ENCODE measurements around the gene ERMARD.

ERMARD gene

DNA sequence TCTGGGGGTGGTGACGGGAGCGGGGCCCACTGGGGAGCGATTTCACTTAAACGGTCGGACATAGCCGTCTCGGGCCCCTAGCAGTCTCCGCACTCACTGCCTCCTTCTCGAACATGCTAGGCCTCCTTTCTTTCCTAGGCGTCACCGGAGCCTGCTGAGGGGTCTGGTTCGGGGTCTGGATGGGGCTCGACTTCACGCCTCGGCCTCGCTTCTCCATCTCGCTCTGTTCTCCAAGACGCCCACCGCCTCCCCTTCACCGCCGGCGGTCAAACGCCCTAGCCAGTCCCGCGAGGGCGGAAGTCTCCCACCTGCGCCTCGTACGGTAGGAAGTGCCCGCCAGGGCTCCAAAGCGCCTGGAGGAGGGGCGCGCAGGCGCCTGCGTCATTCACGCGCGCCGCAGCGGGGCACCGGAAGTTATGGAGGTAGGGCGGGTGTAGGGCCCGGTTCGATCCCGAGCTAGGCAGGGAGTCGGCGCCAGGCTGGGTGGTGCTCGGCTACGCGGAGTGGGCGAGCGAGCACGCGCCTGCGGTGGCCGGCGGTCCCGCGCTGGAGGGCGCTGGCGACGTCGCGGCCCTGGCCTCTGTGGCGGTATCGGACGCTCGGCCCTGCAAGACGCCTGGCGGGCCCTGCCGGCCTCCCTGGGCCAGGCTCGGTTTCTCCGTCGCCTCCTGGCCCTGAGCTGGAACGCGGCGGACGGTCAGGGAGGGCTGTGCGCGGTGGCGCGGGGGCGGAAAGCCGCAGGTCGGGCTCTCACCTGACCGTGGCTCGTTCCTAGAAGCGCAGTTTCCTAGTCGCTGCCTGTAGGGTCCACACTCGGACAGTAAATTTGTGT, at the start of gene ERMARD, which contains the start of gene DYNLT2:
TSS of gene ERMARD (plus strand) at position 381 of the 832 bp plus-strand sequence. CDS start at position 417, 36 bp downstream.
TSS of gene DYNLT2 (minus strand) at position 331 of the 832 bp plus-strand sequence. CDS start at position 217, 114 bp downstream.
- DNase-seq = peak; percentile 93

GRCh38 chr6:169701954-169702839, 49.2 kb upstream of the ERMARD start, which contains the start of the genes C6orf120 and WDR27:
TSS of gene C6orf120 (plus strand) at chr6:169702126. CDS start at chr6:169702460, 334 bp downstream.
TSS of gene WDR27 (minus strand) at chr6:169702029. CDS start at chr6:169689005, 13,024 bp downstream.
- DNase-seq = peak; percentile 97

DNA sequence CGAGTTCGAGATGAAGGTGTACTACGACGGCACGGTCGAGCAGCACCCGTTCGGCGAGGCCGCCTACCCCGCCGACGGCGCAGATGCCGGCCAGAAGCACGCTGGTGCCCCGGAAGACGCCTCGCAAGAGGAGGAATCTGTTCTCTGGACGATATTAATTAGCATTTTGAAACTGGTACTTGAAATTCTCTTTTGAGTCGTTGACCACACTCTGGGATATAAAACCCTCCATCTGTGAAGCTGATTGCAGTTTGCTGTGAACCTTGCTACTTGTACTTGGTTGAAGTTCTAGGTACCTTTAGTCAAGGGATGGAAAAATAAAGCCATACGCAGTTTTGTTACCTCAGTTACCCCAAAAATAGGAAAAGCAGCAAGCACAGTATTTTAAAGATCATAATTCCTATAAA, 48.6 kb upstream of the ERMARD start:
- no peak for DNase-seq

DNA sequence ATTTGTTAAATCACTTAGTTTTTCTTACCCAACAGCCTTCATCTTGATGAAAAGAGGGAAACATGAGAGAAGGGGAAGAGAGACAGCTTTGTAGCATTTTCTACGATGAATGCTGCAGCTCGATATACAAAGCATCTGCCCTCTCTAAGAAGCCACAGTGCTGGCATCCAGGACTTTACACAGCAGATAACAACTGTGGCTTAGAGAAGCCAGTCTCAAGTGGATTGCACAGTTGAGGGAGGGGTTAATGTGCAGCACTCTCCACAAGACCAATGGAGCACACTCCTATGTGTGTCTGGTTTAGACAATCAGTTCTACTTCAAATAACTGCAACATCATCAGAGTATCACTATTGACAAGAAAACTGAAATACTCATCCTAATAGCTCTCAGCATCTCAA, 43.6 kb upstream of the ERMARD start:
- DNase-seq = no peak

- no peak for DNase-seq
These were observed 42.1 kb upstream of the ERMARD start for GRCh38 chr6:169709293-169709692.

- no peak for DNase-seq
These were observed 41.4 kb upstream of the ERMARD start for GRCh38 chr6:169710009-169710408.

GRCh38 chr6:169714178-169714577, 37.2 kb upstream of the ERMARD start:
- no peak for DNase-seq

DNA sequence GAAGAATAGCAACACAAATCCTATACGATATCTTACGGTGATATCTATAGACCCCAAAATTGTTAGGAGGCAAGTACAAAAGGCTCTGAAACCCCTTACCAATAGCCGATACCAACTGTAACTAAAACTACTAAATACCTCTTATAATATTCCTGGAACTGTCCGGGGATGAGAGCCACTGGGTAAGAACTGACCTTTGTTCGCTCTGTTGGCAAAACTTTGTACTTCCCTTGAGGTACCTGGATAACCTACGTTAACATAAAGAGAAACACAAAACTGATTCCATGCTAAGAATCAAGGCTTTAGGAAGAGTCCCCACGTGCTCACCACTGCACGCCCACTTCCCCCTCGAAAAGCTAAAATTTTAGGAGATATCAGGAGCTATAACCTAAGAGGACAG, 36.8 kb upstream of the ERMARD start:
- DNase-seq = no peak

- DNase-seq = no peak
These were observed 32.3 kb upstream of the ERMARD start for GRCh38 chr6:169719117-169719516.

- DNase-seq = no peak
These were observed 31.1 kb upstream of the ERMARD start for GRCh38 chr6:169720207-169720855.

DNA sequence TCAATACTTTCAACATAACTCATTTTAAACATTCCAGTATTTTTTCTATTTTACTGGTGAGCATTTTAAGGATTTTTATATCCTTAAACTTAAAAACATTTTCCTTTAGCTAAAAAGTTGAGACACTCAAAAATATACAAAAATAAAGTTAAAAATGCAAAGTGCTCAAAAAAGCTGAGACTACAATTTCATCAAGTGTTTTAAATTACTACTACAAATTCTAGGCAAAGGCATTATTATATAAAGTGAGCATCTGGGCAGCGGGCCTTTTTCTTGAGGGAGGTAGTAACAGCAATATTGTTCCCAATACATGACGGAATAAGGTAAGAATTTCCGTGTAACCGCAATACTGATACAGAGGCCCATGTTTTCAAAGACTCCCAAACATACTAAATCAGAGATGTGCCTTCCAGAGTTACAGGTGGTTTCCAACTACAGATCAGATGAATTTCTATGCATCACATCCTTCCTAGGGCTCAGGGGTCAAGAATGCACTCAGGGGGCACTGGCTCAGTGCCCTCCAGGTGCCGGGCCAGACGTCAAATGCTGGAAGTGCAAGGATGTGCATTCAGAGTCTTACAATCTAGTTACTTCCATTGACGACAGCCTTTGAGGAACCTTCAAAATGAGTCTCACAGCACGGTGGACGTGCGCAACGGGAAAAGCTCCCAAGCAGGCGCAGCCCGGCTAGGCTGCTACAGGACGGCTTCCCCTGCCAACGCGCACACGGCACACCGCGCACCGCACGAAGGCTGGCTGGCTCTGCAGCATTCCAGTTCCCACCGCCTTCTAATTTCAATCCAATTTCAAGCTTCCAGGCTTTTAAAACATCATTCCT, 28.8 kb upstream of the ERMARD start:
- peak; percentile 56 for DNase-seq

DNA sequence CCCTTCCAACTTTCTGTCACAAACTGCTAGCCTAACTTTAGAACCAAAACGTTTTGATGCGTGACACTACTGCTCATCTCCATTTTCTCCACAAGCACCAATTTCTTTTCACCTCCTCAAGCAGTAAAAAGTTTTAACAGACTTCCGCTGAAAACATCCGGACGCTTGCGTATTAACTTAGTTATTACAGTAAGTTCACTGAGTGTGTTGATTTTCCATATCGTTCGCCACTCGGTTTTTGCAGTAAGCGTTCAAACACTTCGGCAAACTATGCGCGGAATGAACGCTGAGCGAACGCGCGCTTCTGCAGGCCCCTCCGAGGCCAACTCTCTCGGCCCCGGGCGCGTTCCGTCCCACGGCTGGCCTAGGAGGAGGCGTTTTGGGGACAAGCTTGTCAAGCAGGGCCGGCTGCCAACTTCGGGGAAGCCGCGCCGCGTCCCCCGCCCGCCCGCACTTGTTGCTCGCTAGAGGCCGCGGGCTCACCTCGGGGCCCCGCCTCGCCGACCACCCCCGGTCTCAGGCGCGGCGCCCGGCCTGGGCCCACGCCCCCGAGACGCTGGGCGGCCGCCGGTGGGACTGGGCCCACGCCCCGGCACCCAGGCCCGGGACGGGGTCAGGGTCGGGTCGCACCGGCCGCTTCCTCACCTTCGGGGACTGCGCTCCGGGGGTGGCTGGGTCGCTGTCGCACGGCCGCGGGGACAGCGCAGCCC, 28.1 kb upstream of the ERMARD start:
- DNase-seq = peak; percentile 73

DNA sequence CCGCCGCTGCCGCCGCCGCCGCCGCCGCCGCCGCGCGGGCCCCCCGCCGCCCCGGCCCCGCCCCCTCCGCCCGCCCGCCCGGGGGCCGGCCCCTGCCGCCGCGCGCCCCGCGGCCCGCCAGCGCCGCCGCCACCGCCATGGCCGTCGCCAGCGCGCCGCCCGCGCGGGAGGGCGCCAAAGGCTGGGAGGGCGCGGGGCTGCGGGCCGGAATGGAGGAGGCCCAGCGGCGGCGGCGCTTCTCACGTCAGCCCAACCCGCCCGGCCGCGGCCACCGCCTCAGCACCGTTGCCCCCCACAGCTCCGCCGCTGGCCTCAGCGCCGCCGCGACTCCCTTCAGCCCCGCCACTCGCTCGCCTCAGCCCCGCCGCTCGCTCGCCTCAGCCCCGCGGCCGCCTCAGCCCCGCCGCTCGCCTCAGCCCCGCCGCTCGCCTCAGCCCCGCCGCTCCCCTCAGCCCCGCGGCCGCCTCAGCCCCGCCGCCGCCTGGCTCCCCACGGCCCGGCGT, 27.4 kb upstream of the ERMARD start:
- DNase-seq = peak; percentile 63

DNA sequence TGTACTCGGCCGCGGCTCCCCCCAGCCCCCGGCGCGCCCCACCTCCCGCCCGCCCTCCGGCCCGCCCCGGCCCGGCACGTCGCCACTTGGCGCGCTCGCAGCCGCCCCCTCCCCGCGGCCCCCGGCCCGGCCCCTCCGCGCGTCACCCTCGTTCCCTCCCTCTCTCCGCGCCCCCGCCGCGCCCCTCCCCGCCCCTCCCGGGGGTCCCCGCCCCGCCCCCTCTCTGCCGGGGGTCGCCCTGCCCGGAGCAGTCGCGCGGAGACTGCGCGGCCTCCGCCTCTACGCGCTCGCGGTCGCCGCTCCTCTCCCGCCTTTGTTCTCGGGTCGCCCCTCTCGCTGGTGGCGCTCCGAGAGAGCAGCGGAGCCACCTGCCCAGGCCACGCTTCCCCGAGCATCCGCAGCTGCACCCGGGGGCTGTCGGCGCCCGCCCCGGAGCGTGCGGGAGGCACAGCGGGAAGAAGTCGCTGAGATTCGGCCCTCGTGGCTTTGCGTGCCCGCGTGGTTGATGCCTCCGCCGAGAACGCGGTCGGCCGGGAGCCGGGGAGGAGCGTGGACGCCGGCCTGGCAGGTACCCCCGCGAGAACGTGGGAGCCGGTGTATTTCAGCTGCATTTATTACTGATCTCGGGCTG, 26.8 kb upstream of the ERMARD start, which contains the start of gene PHF10:
TSS of gene PHF10 (minus strand) at position 7 of the 631 bp plus-strand sequence. CDS start 569 bp downstream, outside the sequence.
- peak; percentile 85 for DNase-seq

DNA sequence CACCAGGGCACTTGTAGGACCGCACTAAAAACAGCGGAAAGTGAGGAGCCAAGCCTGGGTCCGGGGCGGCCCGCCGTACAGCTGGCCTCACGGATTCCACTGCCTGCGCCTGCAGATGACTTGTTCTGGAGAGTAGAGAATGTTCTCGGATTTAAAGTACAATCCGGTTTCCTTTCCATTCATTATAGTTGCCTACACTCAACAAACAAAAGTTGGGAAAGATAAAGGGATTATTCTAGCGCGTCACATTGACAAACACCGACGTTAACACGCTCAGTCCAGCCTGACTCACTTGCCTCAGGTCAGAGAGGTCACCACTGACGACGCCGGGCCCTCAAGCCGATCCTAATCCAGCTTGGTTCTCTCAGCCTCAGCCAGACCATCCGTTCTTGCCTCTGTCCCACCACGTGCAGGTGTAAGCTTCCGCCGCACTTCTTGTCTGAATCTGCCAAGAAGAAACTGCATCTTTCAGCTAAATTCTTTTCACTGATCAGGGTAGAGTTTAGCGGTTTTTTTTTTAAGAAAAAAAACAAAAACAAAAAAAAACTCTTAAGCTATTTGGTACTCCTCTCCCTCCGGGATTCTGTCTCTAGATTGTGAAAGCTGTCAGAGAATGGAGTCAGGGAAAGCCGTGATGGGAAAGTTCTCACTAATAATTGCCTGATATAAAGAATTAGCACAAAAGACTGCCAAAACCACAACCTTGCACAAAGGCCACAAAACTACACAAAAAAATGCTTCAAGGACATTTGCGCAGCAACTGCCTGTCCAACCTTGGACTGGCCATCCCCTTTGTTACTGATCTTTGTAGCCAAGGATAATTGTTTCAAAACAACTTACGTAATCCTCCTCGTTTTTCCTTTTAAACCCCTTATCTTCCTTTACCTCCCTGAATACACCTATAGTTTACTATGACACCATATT, 26.0 kb upstream of the ERMARD start:
- DNase-seq = peak; percentile 17

GRCh38 chr6:169726049-169726400, 25.4 kb upstream of the ERMARD start:
- DNase-seq = no peak

- DNase-seq = no peak
These were observed 24.5 kb upstream of the ERMARD start for GRCh38 chr6:169726963-169727362.

DNA sequence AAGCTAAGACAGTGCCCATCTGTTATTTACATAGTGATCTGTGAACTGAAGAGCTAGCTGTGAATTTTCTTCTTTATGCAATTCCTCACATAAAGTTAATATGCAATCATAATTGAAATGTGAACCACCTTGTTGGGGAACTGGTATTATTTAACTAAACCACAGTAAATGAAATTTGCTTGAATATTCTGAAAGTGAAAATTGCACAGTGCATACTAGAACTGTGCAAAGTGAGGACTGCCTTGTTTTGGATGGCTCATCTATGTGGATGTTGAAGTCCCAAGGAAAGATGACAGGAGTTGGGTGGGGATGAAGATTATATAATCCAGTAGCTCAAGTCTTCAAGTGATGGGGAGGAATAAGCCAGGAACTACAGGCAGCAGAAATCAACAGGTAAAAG, 21.5 kb upstream of the ERMARD start:
- no peak for DNase-seq

Data from CD4-positive, alpha-beta T cell treated with Interleukin-17A for 4 hours (primary cell).